Tibial nerve (tissue), 4 donors: ENCODE data around the gene TBC1D20. TPM values are rescaled to one million over a fixed set of nuclear protein-coding genes. Genes with fewer than 3 reads are reported as not detected.
"Not testable (repeated sequence)": the region's sequence is repeated elsewhere in the genome, so short reads cannot be mapped to it uniquely, and the experiment has no call there.

Experiments
- DNase-seq, 2 donors: peaks; one replicate each; pipeline ENCODE4 v3.0.0-alpha.2; 2019; ENCODE audit warnings: low spot score in 2 of 2
- H3K27ac ChIP-seq, 4 donors: fragments of 200-600 bp; sonication (generic) in 3 of 4; one replicate each; pipeline ENCODE4 v1.5.1; 2017 to 2019; ENCODE audit warnings: mild to moderate bottlenecking in 1 of 4
- H3K27me3 ChIP-seq, 2 donors: fragments of 200-600 bp; sonication (generic) in 1 of 2; one replicate each; pipeline versions ENCODE4 v1.5.1 to v1.6.0; 2017 to 2019
- H3K36me3 ChIP-seq, 3 donors: fragments of 200-600 bp; sonication (generic); one replicate each; pipeline ENCODE4 v1.5.1; 2018 to 2019
- H3K4me1 ChIP-seq, 4 donors: fragments of 200-600 bp; sonication (generic) in 3 of 4; one replicate each; pipeline ENCODE4 v1.5.1; 2017 to 2019
- H3K4me3 ChIP-seq, 4 donors: fragments of 200-600 bp; sonication (generic) in 3 of 4; one replicate each; pipeline ENCODE4 v1.5.1; 2017 to 2019; ENCODE audit warnings: mild to moderate bottlenecking in 1 of 4, moderate library complexity in 1 of 4
- H3K9me3 ChIP-seq, 4 donors: fragments of 200-600 bp; sonication (generic) in 3 of 4; one replicate each; pipeline ENCODE4 v1.5.1; 2017 to 2019
- EP300 ChIP-seq, 2 donors: sonication (generic); formaldehyde crosslinking; IDR thresholded peaks; one replicate each; pipeline ENCODE4 v1.6.1; 2017; ENCODE audit warnings: antibody characterized with exemption in 2 of 2, mild to moderate bottlenecking in 1 of 2
- POLR2A ChIP-seq, 2 donors: fragments of 450-650 bp; IDR thresholded peaks; one replicate each; pipeline ENCODE4 v1.6.1; 2017; ENCODE audit warnings: antibody characterized with exemption in 2 of 2, mild to moderate bottlenecking in 2 of 2, moderate library complexity in 2 of 2
- WGBS, 2 donors: methylation state at CpG; one replicate each; pipeline ENCODE4 v1.1.5; 2018; 5-methylcytosine and 5-hydroxymethylcytosine counted together
- total RNA-seq, 4 donors: library from RNA; depleted of rRNA; stranded (reverse); fragments of >200 nt; gene quantifications; one replicate each; pipeline ENCODE4 v1.1.0, GENCODE V29; 2016
- TF ChIP-seq, protein P1 (sequence below), 5 experiments: fragments of 200-600 bp in 3 of 5; fragments of 450-650 bp in 2 of 5; sonication (generic) in 3 of 5; IDR thresholded peaks; one replicate each; pipeline ENCODE4 v1.5.1; 2016 to 2019; ENCODE audit warnings: antibody characterized with exemption in 5 of 5, mild to moderate bottlenecking in 3 of 5, moderate library complexity in 2 of 5

Gene TBC1D20
- total RNA-seq, 4 donors from 2014 or later = 38.5 to 52.0 (median 44.3) TPM

DNA sequence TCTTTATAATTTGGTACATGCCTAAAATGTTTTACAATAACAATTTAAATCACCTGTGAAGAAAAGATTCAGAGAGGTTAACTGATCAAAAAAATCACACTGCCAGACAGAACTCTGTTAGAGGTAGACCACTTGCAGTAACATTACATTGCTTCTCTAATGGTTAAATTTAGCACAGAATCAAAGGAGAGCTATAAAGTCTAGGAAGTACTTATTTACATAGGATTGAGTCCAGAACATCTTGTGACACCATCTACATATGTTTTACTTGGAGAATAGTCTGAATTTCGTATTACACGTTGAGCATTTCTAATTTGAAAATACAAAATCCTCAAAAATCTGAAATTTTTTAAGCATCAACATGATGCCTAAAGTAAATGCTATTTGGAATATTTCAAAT lies 17.2 kb upstream of the TBC1D20 start:
- Histone ChIP-seq H3K9me3 (no peaks in the 10 kb centered on the region), H3K27ac (no peak overlapping the region), H3K4me3 (no peak overlapping the region), H3K4me1 (peaks cover 0 to 27% (median 0%) of the 10 kb centered on the region in 4 donors), H3K36me3 (peaks cover 0 to 43% (median 10%) of the 10 kb centered on the region in 3 donors), H3K27me3 (no peaks in the 10 kb centered on the region)
- WGBS, 2 donors = 46 to 56% methylated on average over 2 of the region's 2 CpGs
- DNase-seq = no peak
- TF ChIP-seq EP300 (IDR thresholded peaks at IDR 0.05) = no peak
- no peak for TF ChIP-seq POLR2A (IDR thresholded peaks at IDR 0.05)
- TF ChIP-seq, protein P1, sequence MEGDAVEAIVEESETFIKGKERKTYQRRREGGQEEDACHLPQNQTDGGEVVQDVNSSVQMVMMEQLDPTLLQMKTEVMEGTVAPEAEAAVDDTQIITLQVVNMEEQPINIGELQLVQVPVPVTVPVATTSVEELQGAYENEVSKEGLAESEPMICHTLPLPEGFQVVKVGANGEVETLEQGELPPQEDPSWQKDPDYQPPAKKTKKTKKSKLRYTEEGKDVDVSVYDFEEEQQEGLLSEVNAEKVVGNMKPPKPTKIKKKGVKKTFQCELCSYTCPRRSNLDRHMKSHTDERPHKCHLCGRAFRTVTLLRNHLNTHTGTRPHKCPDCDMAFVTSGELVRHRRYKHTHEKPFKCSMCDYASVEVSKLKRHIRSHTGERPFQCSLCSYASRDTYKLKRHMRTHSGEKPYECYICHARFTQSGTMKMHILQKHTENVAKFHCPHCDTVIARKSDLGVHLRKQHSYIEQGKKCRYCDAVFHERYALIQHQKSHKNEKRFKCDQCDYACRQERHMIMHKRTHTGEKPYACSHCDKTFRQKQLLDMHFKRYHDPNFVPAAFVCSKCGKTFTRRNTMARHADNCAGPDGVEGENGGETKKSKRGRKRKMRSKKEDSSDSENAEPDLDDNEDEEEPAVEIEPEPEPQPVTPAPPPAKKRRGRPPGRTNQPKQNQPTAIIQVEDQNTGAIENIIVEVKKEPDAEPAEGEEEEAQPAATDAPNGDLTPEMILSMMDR (IDR thresholded peaks at IDR 0.05) = no peak

DNA sequence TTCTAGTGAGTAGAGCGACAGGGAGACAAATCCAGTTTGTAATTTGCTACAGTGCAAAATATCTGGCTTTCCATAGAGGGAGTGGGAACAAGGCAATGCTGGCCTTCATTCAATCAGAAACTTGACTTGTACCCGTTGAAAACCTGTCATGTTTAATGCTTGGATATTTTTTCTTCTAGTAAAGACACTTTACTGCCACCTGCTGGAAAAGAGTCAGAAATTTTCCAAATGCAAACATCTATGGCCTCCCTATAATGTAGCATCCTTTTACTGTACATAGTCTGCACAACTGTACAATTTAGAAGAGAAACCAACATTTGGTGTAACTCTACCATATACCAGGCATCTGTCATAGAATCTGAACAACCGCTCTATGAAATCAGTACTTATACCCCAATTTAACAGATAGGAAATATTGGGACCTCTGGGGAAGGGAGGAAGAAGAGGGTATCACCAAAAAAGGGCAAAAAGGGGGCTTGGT lies 16.7 kb upstream of the TBC1D20 start:
- peaks cover 0 to 26% (median 0%) of the 10 kb centered on the region in 4 donors for H3K4me1 ChIP-seq
- H3K36me3 ChIP-seq = peaks cover 0 to 38% (median 10%) of the 10 kb centered on the region in 3 donors
- no peak overlapping the region for H3K4me3 ChIP-seq
- TF ChIP-seq EP300 (IDR thresholded peaks at IDR 0.05) = no peak
- TF ChIP-seq, protein P1 (IDR thresholded peaks at IDR 0.05) = peak; percentile 44 to 73 (median 62)
- H3K27ac ChIP-seq = no peak overlapping the region
- DNase-seq = peak in 1 of 2 donors; percentile 63
- whole genome bisulfite sequencing, 2 donors = 46 to 50% methylated on average over 3 of the region's 3 CpGs
- no peaks in the 10 kb centered on the region for H3K27me3 ChIP-seq
- no peaks in the 10 kb centered on the region for H3K9me3 ChIP-seq

DNA sequence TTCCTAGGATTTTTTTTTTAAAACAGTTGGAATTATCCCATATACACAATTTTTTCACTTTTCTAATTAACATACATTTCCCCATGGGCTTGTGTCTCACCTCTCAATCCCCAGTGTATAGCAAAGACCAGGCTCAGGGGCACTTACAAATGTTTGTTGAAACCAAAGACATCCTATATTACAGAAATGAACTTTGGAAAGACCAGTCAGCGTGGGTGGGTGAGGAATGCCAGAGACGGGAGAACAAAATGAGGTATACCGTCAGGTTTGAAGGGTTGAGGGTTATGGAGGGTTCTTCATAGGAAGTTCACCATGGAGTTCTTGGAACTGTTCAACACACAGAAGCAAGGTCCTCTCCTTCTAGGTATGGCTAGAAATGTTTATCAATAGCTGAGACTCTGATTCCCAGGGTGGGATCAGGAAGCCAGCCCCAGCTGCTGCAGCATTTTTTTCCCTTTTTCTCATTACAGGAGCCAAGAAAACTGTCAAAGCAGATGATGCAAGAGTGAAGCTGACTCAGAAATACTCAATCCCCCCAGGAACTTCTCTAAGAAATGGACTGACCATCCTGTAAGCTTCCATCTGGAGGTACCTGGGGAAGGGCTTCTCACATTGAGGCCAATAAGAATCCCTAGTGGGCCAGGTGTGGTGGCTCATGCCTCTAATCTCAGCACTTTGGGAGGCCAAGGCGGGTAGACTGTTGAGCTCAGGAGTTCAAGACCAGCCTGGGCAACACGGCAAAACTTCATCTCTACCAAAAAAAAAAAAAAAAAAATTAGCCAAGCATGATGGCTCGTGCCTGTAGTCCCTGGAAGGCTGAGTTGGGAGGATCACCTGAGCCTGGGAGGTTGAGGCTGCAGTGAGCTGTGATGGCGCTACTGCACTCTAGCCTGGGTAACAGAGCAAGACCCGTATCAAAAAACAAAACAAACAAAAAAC lies 15.9 kb upstream of the TBC1D20 start:
- Histone ChIP-seq H3K9me3 (no peaks in the 10 kb centered on the region), H3K27ac (peak overlapping the region in 1 of 4 donors; percentile 8), H3K4me3 (no peak overlapping the region), H3K27me3 (no peaks in the 10 kb centered on the region), H3K36me3 (peaks cover 0 to 36% (median 10%) of the 10 kb centered on the region in 3 donors), H3K4me1 (peaks cover 0 to 23% (median 0%) of the 10 kb centered on the region in 4 donors)
- TF ChIP-seq POLR2A (IDR thresholded peaks at IDR 0.05) (no peak), EP300 (IDR thresholded peaks at IDR 0.05) (no peak)
- TF ChIP-seq, protein P1 (IDR thresholded peaks at IDR 0.05) = no peak
- no peak for DNase-seq
- 80 to 83% methylated on average over 8 of the region's 8 CpGs for WGBS, 2 donors

DNA sequence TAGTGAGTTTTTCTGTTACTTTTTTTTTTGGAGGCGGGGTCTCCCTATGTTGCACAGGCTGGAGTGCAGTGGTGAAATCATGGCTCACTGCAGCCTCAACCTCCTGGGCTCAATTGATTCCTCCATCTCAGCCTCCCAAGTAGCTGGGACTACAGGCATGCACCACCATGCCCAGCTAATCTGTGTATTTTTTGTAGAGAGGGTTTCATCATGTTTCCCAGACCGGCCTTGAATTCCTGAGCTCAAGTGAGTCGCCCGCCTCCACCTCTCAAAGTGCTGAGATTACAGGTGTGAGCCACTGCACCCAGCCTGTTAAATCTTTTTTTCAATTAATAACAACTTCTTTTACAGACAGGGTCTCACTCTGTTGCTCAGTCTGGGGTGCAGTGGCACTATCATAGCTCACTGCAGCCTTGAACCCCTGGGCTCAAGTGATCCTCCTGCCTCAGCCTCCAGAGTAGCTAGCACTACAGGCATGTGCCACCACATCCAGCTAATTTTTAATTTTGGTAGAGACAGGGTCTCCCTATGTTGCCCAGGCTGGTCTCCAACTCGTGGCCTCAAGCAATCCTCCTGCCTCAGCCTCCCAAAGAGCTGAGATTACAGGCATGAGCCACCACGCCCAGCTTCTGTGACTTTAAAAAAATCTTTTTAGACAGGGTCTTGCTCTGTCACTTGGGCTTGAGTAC lies 14.4 kb upstream of the TBC1D20 start:
- H3K4me3 ChIP-seq, DNase-seq, H3K9me3 ChIP-seq, H3K27ac ChIP-seq, H3K27me3 ChIP-seq: not testable (repeated sequence)
- Histone ChIP-seq H3K4me1 (peaks cover 0 to 23% (median 0%) of the 10 kb centered on the region in 4 donors), H3K36me3 (peaks cover 0 to 22% (median 2%) of the 10 kb centered on the region in 3 donors)
- WGBS, 2 donors = 97 to 99% methylated on average over 6 of the region's 6 CpGs

DNA sequence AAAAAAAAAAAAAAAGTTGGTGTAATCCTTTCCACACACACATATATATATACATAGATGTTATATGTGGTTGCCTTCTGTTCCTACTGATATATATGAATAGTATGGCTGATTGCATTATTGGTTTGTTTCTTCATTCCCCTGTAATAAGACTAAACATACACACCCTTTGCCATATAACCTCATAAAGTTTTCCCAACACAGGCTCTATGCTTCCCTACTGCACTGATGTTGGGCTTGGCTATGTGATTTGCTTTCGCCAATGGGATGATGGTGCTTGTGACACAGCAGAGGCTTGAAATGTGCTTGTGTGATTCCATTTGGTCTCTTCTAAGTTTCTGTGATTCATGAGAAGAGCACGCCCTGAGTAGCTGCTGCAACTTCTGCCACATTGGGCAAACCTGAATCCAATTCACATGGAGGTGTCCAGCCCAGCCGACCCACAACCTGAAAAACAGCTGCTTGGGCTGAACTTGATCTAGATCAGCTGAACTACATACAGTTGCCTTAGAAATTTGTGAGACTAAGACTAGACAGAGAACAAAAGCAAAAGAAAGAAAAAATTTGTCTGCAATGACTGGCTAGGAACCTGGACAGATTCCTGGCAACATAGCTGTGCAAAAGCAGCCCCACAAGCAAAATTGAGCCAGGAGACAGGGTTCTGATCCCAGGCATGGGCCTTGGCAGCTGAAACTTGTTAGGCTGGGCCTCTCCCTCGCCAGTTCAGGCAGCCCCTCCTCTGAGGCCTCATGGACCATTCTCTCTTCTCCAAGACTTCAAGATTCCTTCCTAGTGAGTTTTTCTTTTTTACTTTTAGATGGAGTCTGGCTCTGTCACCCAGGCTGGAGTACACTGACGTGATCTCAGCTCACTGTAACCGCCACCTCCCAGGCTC lies 13.4 kb upstream of the TBC1D20 start:
- Histone ChIP-seq H3K27me3 (no peaks in the 10 kb centered on the region), H3K27ac (no peak overlapping the region), H3K36me3 (peaks cover 0 to 18% (median 0%) of the 10 kb centered on the region in 3 donors), H3K9me3 (no peaks in the 10 kb centered on the region), H3K4me1 (peaks cover 0 to 23% (median 0%) of the 10 kb centered on the region in 4 donors), H3K4me3 (no peak overlapping the region)
- DNase-seq = no peak
- TF ChIP-seq EP300 (IDR thresholded peaks at IDR 0.05) = no peak
- TF ChIP-seq POLR2A (IDR thresholded peaks at IDR 0.05) = no peak
- TF ChIP-seq, protein P1 (IDR thresholded peaks at IDR 0.05) = no peak
- 84 to 87% methylated on average over 6 of the region's 6 CpGs for WGBS, 2 donors
